HEK293 (cell line): ENCODE data around the gene FEZF2.

ENCODE experiments used
- CTCF ChIA-PET: fragments of 350-600 bp; formaldehyde crosslinking; extraction: SDS; loops from one replicate; lab custom pipeline; 2021; ENCODE audit warnings: antibody characterized with exemption; lab: Yijun Ruan, JAX
- POLR2A ChIA-PET: fragments of 300-600 bp; formaldehyde crosslinking; extraction: SDS; loops from one replicate; lab custom pipeline; 2020; ENCODE audit warnings: antibody characterized with exemption, inconsistent platforms; lab: Yijun Ruan, JAX
- H3K27ac ChIP-seq: fragments of 200-500 bp; sonication (Bioruptor generic); 2 replicates; pipeline ENCODE4 v1.5.1; 2014; ENCODE audit warnings: low read depth, low read length, control low read depth, inconsistent platforms; ENCODE audit errors: extremely low read depth
- H3K36me3 ChIP-seq, 2 experiments: fragments of 200-500 bp in 1 of 2; sonication (Bioruptor generic) in 1 of 2; 1 replicate in 1 of 2; 2 replicates in 1 of 2; pipeline ENCODE4 v1.5.1; 2014 to 2017; ENCODE audit warnings: inconsistent platforms in 2 of 2, low read length in 2 of 2; ENCODE audit not compliant: control insufficient read depth in 2 of 2, insufficient read depth in 1 of 2
- H3K4me1 ChIP-seq: fragments of 200-500 bp; sonication (Bioruptor generic); 2 replicates; pipeline ENCODE4 v1.5.1; 2014; ENCODE audit warnings: mild to moderate bottlenecking, low read length, inconsistent platforms; ENCODE audit not compliant: control insufficient read depth, insufficient read depth
- H3K4me3 ChIP-seq: 2 replicates; pipeline ENCODE4 v1.5.1; 2011; ENCODE audit warnings: low read depth, mild to moderate bottlenecking, control low read depth, low read length, moderate library complexity
- H3K9me3 ChIP-seq: fragments of 200-500 bp; sonication (Bioruptor generic); 2 replicates; pipeline ENCODE4 v1.5.1; 2014; ENCODE audit warnings: low read depth, low read length, inconsistent platforms; ENCODE audit not compliant: control insufficient read depth, insufficient read depth
- KLF1 ChIP-seq: fragments of 450-650 bp; formaldehyde crosslinking; IDR thresholded peaks from 2 replicates; pipeline ENCODE4 v1.5.1; 2016; ENCODE audit warnings: missing biosample characterization, missing genetic modification characterization
- KLF8 ChIP-seq: fragments of 450-650 bp; formaldehyde crosslinking; IDR thresholded peaks from 2 replicates; pipeline ENCODE4 v1.5.1; 2016; ENCODE audit warnings: missing biosample characterization, missing genetic modification characterization
- KLF9 ChIP-seq: fragments of 450-650 bp; formaldehyde crosslinking; IDR thresholded peaks from 2 replicates; pipeline ENCODE4 v1.5.1; 2016; ENCODE audit warnings: missing biosample characterization, missing genetic modification characterization, low read depth
- WT1 ChIP-seq: fragments of 450-650 bp; formaldehyde crosslinking; IDR thresholded peaks from 2 replicates; pipeline ENCODE4 v1.5.1; 2016; ENCODE audit warnings: missing biosample characterization, missing genetic modification characterization
- ZBTB6 ChIP-seq: fragments of 450-650 bp; formaldehyde crosslinking; IDR thresholded peaks from 2 replicates; pipeline ENCODE4 v1.5.1; 2017; ENCODE audit warnings: missing biosample characterization, missing genetic modification characterization
- ZFP3 ChIP-seq: fragments of 450-650 bp; formaldehyde crosslinking; IDR thresholded peaks from 2 replicates; pipeline ENCODE4 v1.5.1; 2016; ENCODE audit warnings: low read depth, missing biosample characterization, missing genetic modification characterization
- ZFP37 ChIP-seq: fragments of 450-650 bp; formaldehyde crosslinking; IDR thresholded peaks from 2 replicates; pipeline ENCODE4 v1.5.1; 2016; ENCODE audit warnings: missing biosample characterization, missing genetic modification characterization
- ZNF26 ChIP-seq: fragments of 450-650 bp; formaldehyde crosslinking; IDR thresholded peaks from 2 replicates; pipeline ENCODE4 v1.5.1; 2016; ENCODE audit warnings: missing biosample characterization, missing genetic modification characterization
- ZNF266 ChIP-seq: fragments of 450-650 bp; formaldehyde crosslinking; IDR thresholded peaks from 2 replicates; pipeline ENCODE4 v1.5.1; 2016; ENCODE audit warnings: missing biosample characterization, missing genetic modification characterization, low read depth
- ZNF354C ChIP-seq: fragments of 450-650 bp; formaldehyde crosslinking; IDR thresholded peaks from 2 replicates; pipeline ENCODE4 v1.5.1; 2016; ENCODE audit warnings: missing biosample characterization, missing genetic modification characterization, low read depth, borderline replicate concordance
- ZNF514 ChIP-seq: fragments of 450-650 bp; formaldehyde crosslinking; IDR thresholded peaks from 2 replicates; pipeline ENCODE4 v1.5.1; 2016; ENCODE audit warnings: missing biosample characterization, missing genetic modification characterization
- ZNF529 ChIP-seq: fragments of 450-650 bp; formaldehyde crosslinking; IDR thresholded peaks from 2 replicates; pipeline ENCODE4 v1.5.1; 2017; ENCODE audit warnings: missing genetic modification characterization, missing biosample characterization; ENCODE audit not compliant: insufficient replicate concordance
- ZNF544 ChIP-seq: fragments of 450-650 bp; formaldehyde crosslinking; IDR thresholded peaks from 2 replicates; pipeline ENCODE4 v1.5.0; 2017; ENCODE audit warnings: missing biosample characterization, missing genetic modification characterization
- ZNF558 ChIP-seq: fragments of 450-650 bp; formaldehyde crosslinking; IDR thresholded peaks from 2 replicates; pipeline ENCODE4 v1.5.1; 2016; ENCODE audit warnings: missing biosample characterization, missing genetic modification characterization
- ZNF585B ChIP-seq: fragments of 450-650 bp; formaldehyde crosslinking; IDR thresholded peaks from 2 replicates; pipeline ENCODE4 v1.5.1; 2016; ENCODE audit warnings: missing biosample characterization, missing genetic modification characterization
- ZNF596 ChIP-seq: fragments of 450-650 bp; IDR thresholded peaks from 2 replicates; pipeline ENCODE4 v1.5.0; 2018; ENCODE audit warnings: missing biosample characterization, mild to moderate bottlenecking, missing genetic modification characterization, moderate library complexity
- ZNF623 ChIP-seq: fragments of 450-650 bp; formaldehyde crosslinking; IDR thresholded peaks from 2 replicates; pipeline ENCODE4 v1.5.1; 2016; ENCODE audit warnings: missing biosample characterization, missing genetic modification characterization
- ZNF658 ChIP-seq: fragments of 450-650 bp; formaldehyde crosslinking; IDR thresholded peaks from 2 replicates; pipeline ENCODE4; 2016; ENCODE audit warnings: missing biosample characterization, missing genetic modification characterization
- ZSCAN4 ChIP-seq: fragments of 450-650 bp; formaldehyde crosslinking; IDR thresholded peaks from 2 replicates; pipeline ENCODE4 v1.5.1; 2017; ENCODE audit warnings: missing biosample characterization, missing genetic modification characterization
- TF ChIP-seq, protein P1 (sequence below): fragments of 450-650 bp; formaldehyde crosslinking; IDR thresholded peaks from 2 replicates; pipeline ENCODE4 v1.5.1; 2016; ENCODE audit warnings: missing biosample characterization, missing genetic modification characterization
- TF ChIP-seq, protein P2 (sequence below): fragments of 450-650 bp; formaldehyde crosslinking; IDR thresholded peaks from 2 replicates; pipeline ENCODE4 v1.5.0; 2017; ENCODE audit warnings: missing biosample characterization, missing genetic modification characterization, borderline replicate concordance

Gene FEZF2

GRCh38 chr3:62376454-62376720 is 3.0 kb upstream of the FEZF2 start:
- ChIA-PET CTCF (no interaction called here), POLR2A (no interaction called here)
- no peaks in the 10 kb centered on the region for H3K9me3 ChIP-seq
- no peaks in the 10 kb centered on the region; the same call in 1 of the 2 replicates for H3K4me1 ChIP-seq
- no peaks in the 10 kb centered on the region for H3K36me3 ChIP-seq
- TF ChIP-seq, protein P1, sequence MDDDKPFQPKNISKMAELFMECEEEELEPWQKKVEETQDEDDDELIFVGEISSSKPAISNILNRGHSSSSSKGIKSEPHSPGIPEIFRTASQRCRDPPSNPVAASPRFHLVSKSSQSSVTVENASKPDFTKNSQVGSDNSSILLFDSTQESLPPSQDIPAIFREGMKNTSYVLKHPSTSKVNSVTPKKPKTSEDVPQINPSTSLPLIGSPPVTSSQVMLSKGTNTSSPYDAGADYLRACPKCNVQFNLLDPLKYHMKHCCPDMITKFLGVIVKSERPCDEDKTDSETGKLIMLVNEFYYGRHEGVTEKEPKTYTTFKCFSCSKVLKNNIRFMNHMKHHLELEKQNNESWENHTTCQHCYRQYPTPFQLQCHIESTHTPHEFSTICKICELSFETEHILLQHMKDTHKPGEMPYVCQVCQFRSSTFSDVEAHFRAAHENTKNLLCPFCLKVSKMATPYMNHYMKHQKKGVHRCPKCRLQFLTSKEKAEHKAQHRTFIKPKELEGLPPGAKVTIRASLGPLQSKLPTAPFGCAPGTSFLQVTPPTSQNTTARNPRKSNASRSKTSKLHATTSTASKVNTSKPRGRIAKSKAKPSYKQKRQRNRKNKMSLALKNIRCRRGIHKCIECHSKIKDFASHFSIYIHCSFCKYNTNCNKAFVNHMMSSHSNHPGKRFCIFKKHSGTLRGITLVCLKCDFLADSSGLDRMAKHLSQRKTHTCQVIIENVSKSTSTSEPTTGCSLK (tag by site-specific recombination): no peak
- TF ChIP-seq ZSCAN4 (tag by site-specific recombination) (no peak), ZNF514 (no peak), KLF8 (tag by site-specific recombination) (no peak), ZNF596 (tag by site-specific recombination) (no peak), ZNF529 (no peak), ZNF544 (tag by site-specific recombination) (no peak), ZNF266 (no peak)
- H3K27ac ChIP-seq: no peak overlapping the region
- H3K4me3 ChIP-seq: no peak overlapping the region

DNA sequence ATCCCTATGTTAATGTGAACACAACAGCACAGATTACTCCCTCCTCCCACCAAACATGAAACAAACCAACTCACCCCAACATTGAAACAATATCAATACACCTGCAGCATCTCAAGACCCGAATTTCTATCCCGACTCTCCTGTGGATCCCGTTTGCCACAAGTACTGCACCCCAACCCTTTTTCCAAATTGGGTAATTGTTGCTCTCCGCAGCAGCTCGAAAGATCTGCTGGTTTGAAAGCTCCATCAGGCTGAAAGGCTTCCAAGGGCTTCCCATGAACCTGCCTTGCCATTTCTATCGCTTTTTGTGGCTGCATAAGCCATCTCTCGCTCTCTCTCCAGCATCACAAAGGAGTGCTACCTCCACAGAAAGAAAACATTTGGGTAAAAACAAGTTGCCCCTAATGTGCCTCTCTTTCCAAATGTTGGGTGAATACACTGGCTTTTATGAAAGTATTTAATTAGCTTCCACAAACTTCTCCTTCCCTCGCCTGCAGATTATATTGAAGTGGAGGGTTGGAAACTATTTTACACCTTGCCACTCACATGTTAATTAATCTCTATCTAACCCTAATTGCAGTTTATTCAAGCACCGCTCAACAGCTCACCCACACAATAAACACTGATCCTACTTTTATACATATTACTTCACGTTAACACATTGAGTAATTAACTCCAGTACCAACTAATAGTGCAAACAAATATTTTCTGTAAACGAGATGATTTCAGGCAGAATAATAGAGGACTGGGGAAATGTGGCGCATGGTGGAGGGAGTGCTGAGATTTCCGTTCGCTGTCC is 2.5 kb upstream of the FEZF2 start:
- Histone ChIP-seq H3K9me3 (no peaks in the 10 kb centered on the region), H3K4me1 (no peaks in the 10 kb centered on the region; the same call in 1 of the 2 replicates), H3K4me3 (no peak overlapping the region), H3K27ac (no peak overlapping the region), H3K36me3 (no peaks in the 10 kb centered on the region)
- POLR2A ChIA-PET: no interaction called here
- TF ChIP-seq ZFP3 (tag by site-specific recombination): no peak
- no peak for TF ChIP-seq ZNF623
- no peak for TF ChIP-seq WT1
- TF ChIP-seq ZBTB6 (tag by site-specific recombination): no peak
- CTCF ChIA-PET: no interaction called here

- ChIA-PET CTCF (no interaction called here), POLR2A (no interaction called here)
- H3K9me3 ChIP-seq: no peaks in the 10 kb centered on the region
- no peaks in the 10 kb centered on the region for H3K36me3 ChIP-seq
- no peak overlapping the region for H3K27ac ChIP-seq
- H3K4me3 ChIP-seq: no peak overlapping the region
- H3K4me1 ChIP-seq: no peaks in the 10 kb centered on the region; the same call in 1 of the 2 replicates
- TF ChIP-seq ZNF658 (no peak), ZNF558 (tag by site-specific recombination) (no peak), ZNF354C (tag by site-specific recombination) (no peak), ZNF585B (tag by site-specific recombination) (no peak), ZNF26 (tag by site-specific recombination) (no peak), KLF9 (tag by site-specific recombination) (no peak), KLF1 (tag by site-specific recombination) (no peak), ZFP37 (tag by site-specific recombination) (no peak)
- TF ChIP-seq, protein P2, sequence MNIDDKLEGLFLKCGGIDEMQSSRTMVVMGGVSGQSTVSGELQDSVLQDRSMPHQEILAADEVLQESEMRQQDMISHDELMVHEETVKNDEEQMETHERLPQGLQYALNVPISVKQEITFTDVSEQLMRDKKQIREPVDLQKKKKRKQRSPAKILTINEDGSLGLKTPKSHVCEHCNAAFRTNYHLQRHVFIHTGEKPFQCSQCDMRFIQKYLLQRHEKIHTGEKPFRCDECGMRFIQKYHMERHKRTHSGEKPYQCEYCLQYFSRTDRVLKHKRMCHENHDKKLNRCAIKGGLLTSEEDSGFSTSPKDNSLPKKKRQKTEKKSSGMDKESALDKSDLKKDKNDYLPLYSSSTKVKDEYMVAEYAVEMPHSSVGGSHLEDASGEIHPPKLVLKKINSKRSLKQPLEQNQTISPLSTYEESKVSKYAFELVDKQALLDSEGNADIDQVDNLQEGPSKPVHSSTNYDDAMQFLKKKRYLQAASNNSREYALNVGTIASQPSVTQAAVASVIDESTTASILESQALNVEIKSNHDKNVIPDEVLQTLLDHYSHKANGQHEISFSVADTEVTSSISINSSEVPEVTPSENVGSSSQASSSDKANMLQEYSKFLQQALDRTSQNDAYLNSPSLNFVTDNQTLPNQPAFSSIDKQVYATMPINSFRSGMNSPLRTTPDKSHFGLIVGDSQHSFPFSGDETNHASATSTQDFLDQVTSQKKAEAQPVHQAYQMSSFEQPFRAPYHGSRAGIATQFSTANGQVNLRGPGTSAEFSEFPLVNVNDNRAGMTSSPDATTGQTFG: no peak
Measured at GRCh38 chr3:62374341-62375218, 1.2 kb upstream of the FEZF2 start.
